K562 (cell line): ENCODE results near the gene CORT. TPM values are rescaled to one million over a fixed set of nuclear protein-coding genes. Genes with fewer than 3 reads are reported as not detected.

Experiments
- ADNP ChIP-seq: fragments of 200-800 bp; sonication (Bioruptor generic); IDR thresholded peaks from 2 replicates; pipeline ENCODE4 v1.6.1; 2016; ENCODE audit warnings: missing genetic modification characterization, missing compliant biosample characterization
- CBFA2T3 ChIP-seq: fragments of 450-650 bp; IDR thresholded peaks from 2 replicates; pipeline ENCODE4 v1.6.1; 2017
- CTBP1 ChIP-seq: fragments of 450-650 bp; IDR thresholded peaks from 2 replicates; pipeline ENCODE4 v1.6.1; 2016; ENCODE audit warnings: borderline replicate concordance
- DPF2 ChIP-seq: fragments of 450-650 bp; IDR thresholded peaks from 2 replicates; pipeline ENCODE4 v1.6.1; 2016
- EGR1 ChIP-seq: fragments of 450-650 bp; conservative IDR thresholded peaks from 2 replicates; pipeline ENCODE4 v1.6.1; 2017; ENCODE audit warnings: mild to moderate bottlenecking
- GATAD2A ChIP-seq: fragments of 450-650 bp; IDR thresholded peaks from 2 replicates; pipeline ENCODE4 v1.6.1; 2017
- GTF2A2 ChIP-seq: IDR thresholded peaks from 2 replicates; pipeline ENCODE4 v1.6.1; 2016; ENCODE audit warnings: mild to moderate bottlenecking, missing genetic modification characterization, missing compliant biosample characterization
- HDAC1 ChIP-seq, 2 experiments: fragments of 450-650 bp; IDR thresholded peaks; 2 replicates each; pipeline ENCODE4 v1.6.1; 2016 to 2017; ENCODE audit warnings: inconsistent platforms in 1 of 2, mild to moderate bottlenecking in 1 of 2, moderate library complexity in 1 of 2
- HDAC2 ChIP-seq: fragments of 450-650 bp; IDR thresholded peaks from 2 replicates; pipeline ENCODE4 v1.6.1; 2016; ENCODE audit warnings: mild to moderate bottlenecking
- KDM1A ChIP-seq, 2 experiments: fragments of 450-650 bp; IDR thresholded peaks; 2 replicates each; pipeline ENCODE4 v1.6.1; 2016; ENCODE audit warnings: mild to moderate bottlenecking in 2 of 2
- KLF6 ChIP-seq: fragments of 250-450 bp; sonication (Bioruptor Pico); IDR thresholded peaks from 2 replicates; pipeline ENCODE4 v1.4.0; 2020; ENCODE audit warnings: mild to moderate bottlenecking, moderate library complexity, borderline replicate concordance
- NFATC3 ChIP-seq: fragments of 450-650 bp; IDR thresholded peaks from 2 replicates; pipeline ENCODE4 v1.6.1; 2017; ENCODE audit warnings: mild to moderate bottlenecking
- TBL1XR1 ChIP-seq, 2 experiments: IDR thresholded peaks; 2 replicates each; pipeline ENCODE4 v1.6.1; 2012; ENCODE audit warnings: improper control_type of control experiment in 2 of 2, low read length in 2 of 2, mild to moderate bottlenecking in 1 of 2
- TCF7 ChIP-seq: sonication (generic); IDR thresholded peaks from 2 replicates; pipeline ENCODE4 v1.6.1; 2016; ENCODE audit warnings: antibody characterized with exemption, borderline replicate concordance
- ZBTB40 ChIP-seq, 2 experiments: fragments of 450-650 bp in 1 of 2; sonication (generic) in 1 of 2; formaldehyde crosslinking in 1 of 2; IDR thresholded peaks; 2 replicates each; pipeline versions ENCODE4 v1.7.1 to v1.9.0; 2016 to 2022; ENCODE audit warnings: inconsistent platforms in 1 of 2, mild to moderate bottlenecking in 1 of 2, missing genetic modification reagents in 1 of 2
- ZMIZ1 ChIP-seq, 2 experiments: fragments of 150-350 bp in 1 of 2; IDR thresholded peaks; 2 replicates each; pipeline ENCODE4 v1.6.1; 2012 to 2016; ENCODE audit warnings: low read depth in 2 of 2, low read length in 2 of 2, mild to moderate bottlenecking in 1 of 2, moderate library complexity in 1 of 2
- ZNF239 ChIP-seq: fragments of 250-450 bp; sonication (Bioruptor Pico); IDR thresholded peaks from 2 replicates; pipeline ENCODE4 v1.4.0; 2020; ENCODE audit warnings: mild to moderate bottlenecking
- polyA plus RNA-seq, 8 experiments: library from polyadenylated mRNA; depleted of rRNA in 4 of 8; stranded (reverse) in 5 of 8; unstranded in 3 of 8; fragments of >200 nt; fragmentation: Nextera tagmentation in 2 of 8; fragmentation: Illumina TruSeq in 1 of 8; extraction: Ambion mirVana in 2 of 8; extraction: Trizol in 1 of 8; gene quantifications; 2 replicates each; pipeline versions ENCODE4 v1.2.1 to v1.2.3, GENCODE V29; 2011 to 2014; ENCODE audit warnings: inconsistent platforms in 1 of 8, missing spikeins in 1 of 8
- total RNA-seq, 7 experiments: library from RNA; depleted of rRNA in 6 of 7; stranded (reverse); fragments of >200 nt in 6 of 7; fragmentation: Illumina TruSeq in 2 of 7; extraction: Trizol in 2 of 7; gene quantifications; 2 replicates each; pipeline versions ENCODE4 v1.2.1 to v1.2.3, GENCODE V29; 2011 to 2021; ENCODE audit warnings: low replicate concordance in 1 of 7

The CORT gene
- total and polyA plus RNA-seq, 9 of the 15 experiments (the other 6 are each of a cell fraction or from before 2014, with no cell fraction given), result 0.08 to 0.54 (median 0.13) TPM; not detected in 5

GRCh38 chr1:10473145-10473765 is 23.4 kb downstream of the CORT start (continued):
- TF ChIP-seq ZBTB40 (IDR thresholded peaks at IDR 0.05) (peak; percentile 65; the same call in 1 of the 2 replicates), ZBTB40 (CRISPR knock-in tag; IDR thresholded peaks at IDR 0.05) (no peak), NFATC3 (0 out of 2 replicates have a peak, but pooled peaks have one; percentile 12), HDAC2 (0 out of 2 replicates have a peak, but pooled peaks have one; percentile 28), EGR1 (peak; percentile 96), TCF7 (no peak), ZMIZ1 (IDR thresholded peaks at IDR 0.05; ENCODE audit: low read depth in 2 of 2, low read length in 2 of 2) (no peak), ZNF239 (CRISPR knock-in tag) (no peak), GATAD2A (peak; percentile 20; the same call in 1 of the 2 replicates), CBFA2T3 (peak; percentile 28), KLF6 (CRISPR knock-in tag) (no peak), TBL1XR1 (IDR thresholded peaks at IDR 0.05; ENCODE audit: low read length in 2 of 2) (0 out of 4 replicates have a peak, but pooled peaks of 1 of the 2 experiments have one; percentile 34), HDAC1 (IDR thresholded peaks at IDR 0.05) (peak in 1 of 2 experiments; percentile 44; a peak in 1 of 4 replicates), GTF2A2 (tag) (0 out of 2 replicates have a peak, but pooled peaks have one; percentile 16), KDM1A (IDR thresholded peaks at IDR 0.05) (peak; percentile 7 to 32; a peak in 1 of 4 replicates), DPF2 (peak; percentile 60; the same call in 1 of the 2 replicates), CTBP1 (no peak), ADNP (tag) (peak; percentile 8; the same call in 1 of the 2 replicates)
